Inferior parietal cortex (tissue), 1 donor: ENCODE measurements around the gene SLIT1.

ENCODE experiments used
- DNase-seq: peaks from one replicate; pipeline ENCODE4 v3.0.0-alpha.2; 2016; ENCODE audit errors: extremely low spot score

Gene SLIT1

GRCh38 chr10:97024168-97025073 is 161.3 kb downstream of the SLIT1 start:
- no peak for DNase-seq

GRCh38 chr10:97023401-97024167 is 162.2 kb downstream of the SLIT1 start:
- DNase-seq = no peak

DNA sequence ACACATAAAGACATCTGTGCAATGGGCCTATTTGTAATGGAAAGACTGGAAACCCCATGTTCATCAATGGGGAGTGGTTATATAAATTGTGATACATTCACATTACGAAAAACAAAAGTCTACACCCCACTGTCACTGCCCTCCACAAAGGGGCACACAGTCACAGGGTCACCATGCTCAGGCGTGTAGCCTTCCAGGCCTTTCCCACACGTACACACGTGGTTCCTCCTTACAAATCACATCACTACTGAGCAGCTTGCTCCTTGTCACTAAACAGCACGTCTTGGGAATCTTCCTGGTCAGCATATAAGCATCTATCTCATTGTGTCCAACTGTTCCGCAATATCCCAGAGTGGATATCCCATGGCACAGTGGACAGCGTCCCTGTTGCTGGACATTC is 163.1 kb downstream of the SLIT1 start:
- DNase-seq = no peak

DNA sequence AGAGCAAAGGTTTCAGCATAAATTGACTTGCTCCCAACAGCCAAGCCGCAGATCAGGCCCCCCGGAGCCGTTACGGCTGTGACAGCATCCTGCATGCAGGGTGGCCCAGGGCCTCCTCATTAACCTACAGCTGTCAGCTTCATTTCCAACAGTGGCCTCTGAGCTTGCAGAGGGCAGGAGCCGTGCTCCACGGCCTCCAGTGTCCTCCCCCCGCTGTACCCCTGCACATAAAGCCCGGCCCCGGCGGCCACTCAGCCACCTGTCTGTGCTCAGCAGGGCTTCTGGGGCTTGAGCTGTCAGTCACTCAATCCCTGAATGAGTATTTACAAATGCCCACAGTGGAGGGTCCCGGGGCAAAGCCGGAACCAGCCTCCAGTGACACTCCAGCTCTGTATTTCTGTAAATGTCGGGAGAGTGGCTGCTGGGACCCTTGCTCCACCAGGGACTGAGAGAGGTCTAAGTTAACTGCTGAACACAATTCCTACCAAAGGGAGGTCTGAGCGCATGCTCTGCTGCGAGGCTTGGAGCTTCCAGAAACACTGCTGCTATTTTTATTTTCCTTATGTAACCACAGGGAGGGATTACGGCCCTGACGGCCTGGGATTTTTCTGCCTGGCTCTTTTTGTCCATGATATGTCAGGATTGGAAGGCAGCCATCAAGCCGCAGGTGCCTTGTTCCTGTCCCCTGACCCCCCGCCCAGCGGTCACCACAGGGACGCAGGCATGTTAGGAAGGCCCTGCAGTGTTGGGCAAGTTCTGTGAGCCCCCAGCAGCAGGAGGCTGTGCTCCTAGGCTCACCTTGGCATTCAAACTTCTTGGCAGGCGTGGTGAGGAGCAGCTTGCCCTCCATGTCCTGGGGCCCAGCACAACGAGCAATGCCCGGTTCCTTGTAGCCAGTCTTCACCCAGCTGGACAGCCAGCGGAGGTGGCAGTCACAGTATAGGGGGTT is 165.0 kb downstream of the SLIT1 start:
- peak; percentile 72 for DNase-seq

- no peak for DNase-seq
Observed at GRCh38 chr10:97019213-97019844, 166.4 kb downstream of the SLIT1 start.

GRCh38 chr10:97018251-97019212 is 167.2 kb downstream of the SLIT1 start:
- no peak for DNase-seq

- no peak for DNase-seq
Observed at GRCh38 chr10:97017474-97017903, 168.3 kb downstream of the SLIT1 start.

GRCh38 chr10:97016728-97017473 is 168.9 kb downstream of the SLIT1 start:
- DNase-seq = no peak

DNA sequence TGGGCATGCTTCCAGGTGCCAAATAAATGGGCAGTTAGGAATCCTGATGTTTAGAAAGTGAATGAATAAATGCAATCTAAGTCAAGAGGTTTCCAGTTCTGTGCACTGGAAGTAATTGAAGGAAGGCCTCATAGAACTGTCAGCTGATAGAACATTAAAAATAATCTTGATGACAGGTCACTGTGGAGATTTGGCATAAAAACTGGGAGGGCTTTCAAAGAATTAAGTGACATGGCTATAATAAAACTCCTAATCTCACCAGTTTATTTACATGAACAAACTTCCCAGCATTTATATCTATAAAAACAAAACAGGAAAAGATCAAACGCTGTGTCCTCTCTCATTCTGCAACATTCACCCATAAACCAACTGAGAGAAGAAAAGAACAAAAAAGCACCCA is 170.5 kb downstream of the SLIT1 start:
- no peak for DNase-seq

DNA sequence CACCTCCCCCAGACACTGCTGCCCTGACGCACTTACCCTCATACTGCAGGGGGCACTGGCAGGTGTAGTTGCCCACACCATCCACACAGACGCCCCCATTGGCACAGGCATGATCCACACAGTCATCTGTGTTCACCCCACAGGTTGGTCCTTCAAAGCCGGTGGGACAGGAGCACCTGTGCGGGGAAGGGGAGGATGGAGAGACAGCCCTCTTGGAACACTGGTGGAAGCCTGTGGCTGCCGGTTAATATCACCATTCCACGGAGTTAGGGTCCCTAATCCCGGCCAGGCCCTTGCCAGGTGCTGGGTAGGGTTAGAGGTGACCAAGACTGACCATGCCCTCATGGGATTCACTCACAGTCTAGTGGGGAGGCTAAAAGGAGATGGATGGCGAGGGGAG is 171.8 kb downstream of the SLIT1 start:
- no peak for DNase-seq

DNA sequence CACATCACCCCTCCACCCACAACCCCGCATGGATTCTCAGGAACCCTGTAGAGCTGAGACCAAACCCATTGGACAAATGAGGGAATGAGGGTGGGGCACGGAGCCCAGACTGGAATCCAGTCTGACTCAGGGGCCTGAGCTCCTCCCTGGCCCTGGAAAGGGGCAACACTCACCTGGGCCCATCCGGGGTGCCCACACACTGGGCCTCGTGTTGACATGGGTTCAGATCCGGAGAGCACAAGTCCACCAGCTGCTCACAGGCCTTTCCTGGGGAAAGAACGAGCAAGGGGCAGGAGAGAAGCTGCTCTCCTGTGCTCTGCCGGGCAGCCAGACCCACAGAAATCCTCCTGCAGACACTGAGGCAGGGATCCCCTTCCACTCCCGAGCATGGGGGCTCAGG is 172.2 kb downstream of the SLIT1 start:
- DNase-seq = no peak

DNA sequence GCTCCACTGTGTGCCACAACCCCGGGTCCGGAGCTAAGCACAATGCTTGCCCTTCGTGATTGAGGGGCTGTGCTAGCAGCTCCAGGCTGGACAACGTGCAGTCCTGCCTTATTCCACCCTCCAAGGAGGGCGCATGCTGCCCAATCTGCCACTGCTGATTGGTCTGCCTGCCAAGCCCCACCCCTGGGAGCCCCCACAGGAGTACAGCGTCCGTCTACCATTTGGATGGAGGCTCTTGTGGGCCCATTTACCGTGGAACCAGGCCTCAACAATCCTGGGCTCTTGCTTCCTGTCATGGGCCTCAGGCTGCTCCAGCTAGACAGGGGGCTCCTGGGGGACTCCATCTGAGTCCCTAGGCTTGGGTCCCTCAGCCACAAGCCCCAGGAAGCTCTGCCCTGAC is 173.3 kb downstream of the SLIT1 start:
- DNase-seq = no peak

- no peak for DNase-seq
Observed at GRCh38 chr10:97011397-97011796, 174.4 kb downstream of the SLIT1 start.

GRCh38 chr10:97010695-97011206 is 175.0 kb downstream of the SLIT1 start:
- no peak for DNase-seq

- DNase-seq = no peak
Observed at GRCh38 chr10:97007417-97007816, 178.3 kb downstream of the SLIT1 start.

GRCh38 chr10:97006364-97006763 is 179.4 kb downstream of the SLIT1 start:
- DNase-seq = no peak

GRCh38 chr10:97005349-97005748 is 180.4 kb downstream of the SLIT1 start:
- no peak for DNase-seq

- DNase-seq = no peak
Observed at GRCh38 chr10:97004591-97004990, 181.2 kb downstream of the SLIT1 start.

DNA sequence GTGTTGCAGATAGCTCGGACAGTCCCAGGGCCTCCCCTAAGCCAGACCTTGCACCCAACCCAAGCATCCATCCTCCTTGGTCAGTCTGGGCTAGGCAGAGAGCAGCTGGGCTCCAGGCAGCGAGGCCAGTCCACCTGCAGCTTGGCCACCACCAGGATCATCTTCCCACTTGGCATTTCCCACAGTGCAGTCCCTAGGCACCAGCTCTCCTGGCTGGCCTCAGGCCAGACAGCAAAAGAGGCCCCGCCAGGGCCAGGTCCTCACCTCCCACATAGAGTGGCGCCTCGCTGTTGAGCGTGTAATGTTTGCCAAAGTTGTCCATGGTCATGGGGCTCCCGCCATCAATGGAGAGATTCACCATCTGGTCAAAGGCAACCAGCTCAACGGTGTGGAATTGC is 182.0 kb downstream of the SLIT1 start:
- no peak for DNase-seq
